NT2/D1 (cell line): ENCODE data around the gene CCDC150.

Experiments used
- DNase-seq: peaks from one replicate; pipeline ENCODE4 v3.0.0-alpha.2; 2011; ENCODE audit warnings: low read depth, low spot score
- H3K27me3 ChIP-seq: 2 replicates; pipeline ENCODE4 v1.6.0; 2011; ENCODE audit warnings: mild to moderate bottlenecking; ENCODE audit not compliant: insufficient read length, insufficient read depth
- H3K36me3 ChIP-seq: 2 replicates; pipeline ENCODE4 v1.6.1; 2011; ENCODE audit warnings: mild to moderate bottlenecking, low read length, mixed read lengths; ENCODE audit not compliant: insufficient read depth, insufficient read length
- H3K4me1 ChIP-seq: 2 replicates; pipeline ENCODE4 v1.5.1; 2011; ENCODE audit not compliant: insufficient read depth, insufficient read length
- H3K4me3 ChIP-seq: 2 replicates; pipeline ENCODE4 v1.5.1; 2011; ENCODE audit warnings: low read depth; ENCODE audit not compliant: insufficient read length
- H3K9ac ChIP-seq: 2 replicates; pipeline ENCODE4 v1.6.0; 2011; ENCODE audit warnings: low read depth; ENCODE audit not compliant: insufficient read length
- H3K9me3 ChIP-seq: 2 replicates; pipeline ENCODE4 v1.5.1; 2011; ENCODE audit warnings: mild to moderate bottlenecking, low read length; ENCODE audit not compliant: insufficient read depth
- SUZ12 ChIP-seq: IDR thresholded peaks from 2 replicates; pipeline ENCODE4 v1.6.1; 2011; ENCODE audit not compliant: insufficient read length, insufficient read depth; ENCODE audit errors: extremely low read depth
- YY1 ChIP-seq: IDR thresholded peaks from 2 replicates; pipeline ENCODE4 v1.6.1; 2011; ENCODE audit not compliant: insufficient read length, insufficient read depth
- ZNF274 ChIP-seq: IDR thresholded peaks from 2 replicates; pipeline ENCODE4 v1.6.1; 2011; ENCODE audit warnings: mild to moderate bottlenecking, low read depth, low read length

CCDC150 gene

DNA sequence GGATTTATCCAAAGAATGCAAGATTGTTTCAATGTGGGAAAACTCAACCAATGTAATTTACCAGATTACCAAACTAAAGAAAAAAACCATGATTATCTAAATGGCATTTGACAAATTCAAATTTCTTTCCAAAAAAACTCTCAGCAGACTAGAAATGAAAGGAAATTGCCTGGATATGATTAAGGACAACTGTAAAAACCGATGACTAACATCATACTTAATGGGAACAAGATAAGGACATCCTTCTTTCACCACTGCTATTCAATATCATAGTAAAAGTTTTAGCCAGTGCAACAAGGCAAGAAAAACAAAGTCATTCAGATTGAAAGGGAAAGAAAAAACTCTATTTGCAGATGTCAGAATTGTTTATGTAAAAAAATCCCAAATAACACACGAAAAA is 4.4 kb upstream of the CCDC150 start:
- no peak for DNase-seq
- no peaks in the 10 kb centered on the region for H3K27me3 ChIP-seq
- H3K4me3 ChIP-seq = no peak overlapping the region
- H3K9me3 ChIP-seq = no peaks in the 10 kb centered on the region
- no peaks in the 10 kb centered on the region for H3K4me1 ChIP-seq
- no peak for TF ChIP-seq ZNF274
- TF ChIP-seq SUZ12 = no peak
- TF ChIP-seq YY1 = no peak
- no peaks in the 10 kb centered on the region for H3K36me3 ChIP-seq
- no peak overlapping the region for H3K9ac ChIP-seq

DNA sequence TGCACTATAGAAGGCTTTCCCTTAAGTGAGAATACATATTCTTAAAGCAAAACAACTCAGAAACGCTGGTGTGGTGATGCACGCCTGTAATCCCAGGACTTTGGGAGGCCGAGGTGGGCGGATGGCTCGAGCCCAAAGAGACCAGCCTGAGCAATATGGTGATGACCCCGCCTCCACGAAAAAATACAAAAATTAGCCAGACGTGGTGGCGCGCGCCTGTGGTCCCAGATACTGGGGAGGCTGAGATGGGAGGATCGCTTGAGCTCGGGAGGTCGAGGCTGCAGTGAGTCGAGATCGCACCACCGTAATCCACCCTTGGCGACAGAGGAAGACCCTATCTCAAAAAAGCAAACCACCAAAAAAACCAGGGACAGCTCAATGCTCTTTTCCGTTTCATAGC is 750 bp upstream of the CCDC150 start:
- Histone ChIP-seq H3K4me1 (no peaks in the 10 kb centered on the region), H3K36me3 (peaks cover under 1% of the 10 kb centered on the region), H3K9me3 (no peaks in the 10 kb centered on the region), H3K4me3 (no peak overlapping the region), H3K9ac (no peak overlapping the region), H3K27me3 (no peaks in the 10 kb centered on the region)
- no peak for DNase-seq
- no peak for TF ChIP-seq SUZ12
- TF ChIP-seq ZNF274 = no peak
- no peak for TF ChIP-seq YY1

DNA sequence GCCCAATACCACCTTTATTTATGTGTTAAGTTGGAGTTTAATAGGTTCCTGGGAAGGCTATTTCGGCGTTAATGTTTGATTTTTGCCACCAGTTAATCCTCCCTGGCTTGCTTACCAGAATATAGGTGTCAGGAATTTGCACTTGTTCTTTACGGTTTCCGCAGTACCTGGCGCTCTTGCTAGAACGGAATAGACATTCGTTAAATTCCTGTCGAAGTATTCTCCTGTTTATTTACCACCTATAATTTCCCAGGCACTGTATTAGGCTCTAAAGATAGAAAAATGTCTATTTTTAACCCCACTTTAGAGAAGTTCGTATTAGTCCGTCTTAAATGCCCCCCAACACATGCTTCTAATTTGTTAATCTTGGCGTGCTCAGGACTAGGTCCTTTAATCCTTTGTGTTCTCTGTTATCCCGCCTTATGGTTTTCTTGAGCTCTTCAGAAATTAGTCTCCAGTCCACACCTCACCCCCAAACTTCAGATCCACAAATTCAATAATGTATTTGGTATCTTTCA is 575 bp downstream of the CCDC150 start:
- no peak for TF ChIP-seq ZNF274
- TF ChIP-seq SUZ12 = no peak
- no peak for TF ChIP-seq YY1
- H3K4me1 ChIP-seq = no peaks in the 10 kb centered on the region
- H3K9me3 ChIP-seq = no peaks in the 10 kb centered on the region
- DNase-seq = no peak
- H3K4me3 ChIP-seq = peak overlapping the region; percentile 86
- H3K27me3 ChIP-seq = no peaks in the 10 kb centered on the region
- peak overlapping the region; percentile 88 for H3K9ac ChIP-seq
- peaks cover 6% of the 10 kb centered on the region for H3K36me3 ChIP-seq

DNA sequence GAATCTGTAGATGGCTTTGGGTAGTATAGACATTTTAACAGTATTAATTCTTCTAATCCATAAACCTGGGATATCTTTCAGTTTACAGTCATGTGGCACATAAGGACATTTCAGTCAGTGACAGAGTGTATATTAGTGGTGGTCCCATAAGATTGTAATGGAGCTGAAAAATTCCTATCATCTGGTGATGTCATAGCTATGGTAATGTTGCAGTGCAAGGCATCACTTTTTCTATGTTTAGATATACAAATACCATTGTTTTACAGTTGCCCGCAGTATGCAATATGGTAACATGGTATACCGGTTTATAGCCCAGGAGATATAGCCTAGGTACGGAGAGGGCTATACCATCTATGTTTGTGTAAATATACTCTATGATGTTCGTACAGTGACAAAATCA is 9.7 kb downstream of the CCDC150 start:
- TF ChIP-seq SUZ12 (no peak), YY1 (no peak), ZNF274 (no peak)
- Histone ChIP-seq H3K9ac (no peak overlapping the region), H3K4me1 (no peaks in the 10 kb centered on the region), H3K27me3 (no peaks in the 10 kb centered on the region), H3K36me3 (peaks cover 31% of the 10 kb centered on the region), H3K4me3 (no peak overlapping the region), H3K9me3 (peaks cover 66% of the 10 kb centered on the region)
- no peak for DNase-seq

DNA sequence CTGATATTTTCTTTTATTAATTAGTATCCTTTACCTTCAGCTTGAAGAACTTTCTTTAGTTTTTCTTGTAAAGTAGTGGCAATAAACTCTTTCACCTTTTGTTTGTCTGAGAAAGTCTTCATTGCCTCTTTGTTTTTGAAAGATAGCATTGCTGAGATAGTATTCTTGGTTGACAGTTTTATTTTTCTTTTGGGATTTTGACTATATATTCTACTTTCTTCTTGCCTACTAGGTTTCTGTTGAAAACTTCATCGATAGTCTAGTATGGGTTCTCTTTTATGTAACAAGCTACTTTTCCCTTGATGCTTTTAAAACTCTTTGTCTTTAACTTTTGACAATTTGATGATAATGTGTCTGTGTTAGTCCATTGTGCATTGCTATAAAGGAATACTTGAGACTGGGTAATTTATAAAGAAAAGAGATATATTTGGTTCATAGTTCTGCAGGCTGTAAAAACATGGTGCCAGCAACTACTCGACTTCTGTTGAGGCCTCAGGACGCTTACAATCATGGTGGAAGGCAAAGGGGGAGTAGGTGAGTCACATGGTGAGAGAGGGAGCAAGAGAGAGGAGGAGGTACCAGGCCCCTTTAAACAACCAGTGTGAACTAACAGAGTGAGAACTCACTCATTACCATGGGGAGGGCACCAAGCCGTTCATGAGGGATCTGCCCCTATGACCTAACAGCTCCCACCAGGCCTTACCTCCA is 12.0 kb downstream of the CCDC150 start:
- no peak overlapping the region for H3K4me3 ChIP-seq
- H3K36me3 ChIP-seq = peaks cover 24% of the 10 kb centered on the region
- TF ChIP-seq ZNF274 (peak; percentile 42), YY1 (no peak), SUZ12 (no peak)
- H3K9ac ChIP-seq = no peak overlapping the region
- no peaks in the 10 kb centered on the region for H3K27me3 ChIP-seq
- DNase-seq = no peak
- no peaks in the 10 kb centered on the region for H3K4me1 ChIP-seq
- peaks cover 77% of the 10 kb centered on the region for H3K9me3 ChIP-seq

DNA sequence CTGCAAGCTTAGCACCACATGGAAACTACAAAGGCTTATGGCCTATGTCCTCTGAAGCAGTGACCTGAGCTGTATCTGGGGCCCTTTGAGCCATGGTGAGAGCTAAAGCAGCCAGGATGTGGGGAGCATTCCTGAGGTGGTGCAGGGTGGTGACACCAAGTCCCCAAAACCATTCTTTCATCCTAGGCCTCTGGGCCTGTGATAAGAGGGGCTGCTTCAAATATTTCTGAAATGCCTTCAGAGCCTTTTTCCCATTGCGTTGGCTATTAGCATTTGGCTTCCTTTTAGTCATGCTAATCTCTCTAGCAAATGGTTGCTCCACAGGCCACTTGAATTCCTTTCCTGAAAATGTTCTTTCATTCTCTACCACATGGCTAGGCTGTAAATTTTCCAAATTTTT is 13.4 kb downstream of the CCDC150 start:
- H3K4me3 ChIP-seq = no peak overlapping the region
- no peak for TF ChIP-seq YY1
- no peak for TF ChIP-seq ZNF274
- TF ChIP-seq SUZ12 = no peak
- H3K27me3 ChIP-seq = no peaks in the 10 kb centered on the region
- peak; percentile 65 for DNase-seq
- H3K9me3 ChIP-seq = peaks cover 73% of the 10 kb centered on the region
- no peak overlapping the region for H3K9ac ChIP-seq
- peaks cover 19% of the 10 kb centered on the region for H3K36me3 ChIP-seq
- no peaks in the 10 kb centered on the region for H3K4me1 ChIP-seq

DNA sequence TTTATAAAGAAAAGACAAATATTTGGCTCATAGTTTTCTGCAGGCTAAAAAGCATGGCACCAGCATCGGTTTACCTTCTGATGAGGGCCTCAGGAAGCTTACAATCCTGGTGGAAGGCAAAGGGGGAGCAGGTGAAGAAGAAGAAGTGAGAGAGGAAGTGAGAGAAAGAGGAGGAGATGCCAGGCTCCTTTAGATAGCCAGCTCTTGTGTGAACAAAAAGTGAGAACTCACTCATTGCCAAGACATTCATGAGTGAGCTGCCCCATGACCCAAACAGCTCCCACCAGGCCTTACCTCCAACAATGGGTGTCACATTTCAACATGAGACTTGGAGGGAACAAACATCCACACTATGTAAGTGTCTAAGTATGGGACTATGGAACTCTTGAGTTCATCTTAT is 14.3 kb downstream of the CCDC150 start:
- Histone ChIP-seq H3K4me1 (no peaks in the 10 kb centered on the region), H3K9me3 (peaks cover 64% of the 10 kb centered on the region), H3K27me3 (no peaks in the 10 kb centered on the region), H3K9ac (no peak overlapping the region), H3K36me3 (peaks cover 19% of the 10 kb centered on the region), H3K4me3 (no peak overlapping the region)
- DNase-seq = no peak
- TF ChIP-seq SUZ12 (no peak), ZNF274 (peak; percentile 63), YY1 (no peak)
